Panc1 (cell line): Measurements from ENCODE around the gene DNAAF5. TPM values are rescaled to one million over a fixed set of nuclear protein-coding genes. Genes with fewer than 3 reads are reported as not detected.

Source experiments
- ATAC-seq: fragments of 200-7000 bp; cut with Tn5 transposase; 2 replicates; pipeline ENCODE4 v1.9.1; 2020; ENCODE audit warnings: mild to moderate bottlenecking, moderate library complexity
- BruUV-seq: library from RNA; stranded (reverse); fragments of 400-500 nt; replicated peaks from 2 replicates; lab custom pipeline; 2021; lab: Mats Ljungman, UMichigan
- CTCF ChIA-PET: fragments of 300-600 bp; sonication (Branson Sonifier 250); formaldehyde crosslinking; loops from one replicate; lab custom pipeline; 2022; ENCODE audit warnings: antibody characterized with exemption; lab: Charles Lee
- POLR2A ChIA-PET: fragments of 300-600 bp; sonication (Branson Sonifier 250); formaldehyde crosslinking; loops from one replicate; lab custom pipeline; 2022; ENCODE audit warnings: antibody characterized with exemption; lab: Charles Lee
- DNase-seq: peaks from one replicate; pipeline ENCODE4 v3.0.0-alpha.2; 2010; ENCODE audit warnings: low read depth, low spot score
- H3K27ac ChIP-seq: 2 replicates; pipeline ENCODE4 v1.5.1; 2011; ENCODE audit warnings: mild to moderate bottlenecking, low read length, inconsistent platforms
- H3K27me3 ChIP-seq: fragments of 200-500 bp; sonication (Bioruptor generic); 2 replicates; pipeline ENCODE4 v1.6.0; 2014; ENCODE audit warnings: low read length, inconsistent platforms; ENCODE audit not compliant: control insufficient read depth, insufficient read depth
- H3K36me3 ChIP-seq: fragments of 200-500 bp; sonication (Bioruptor generic); 2 replicates; pipeline ENCODE4 v1.5.1; 2014; ENCODE audit warnings: inconsistent platforms, mild to moderate bottlenecking, low read length, moderate library complexity; ENCODE audit not compliant: control insufficient read depth, insufficient read depth
- H3K4me1 ChIP-seq: 2 replicates; pipeline ENCODE4 v1.5.1; 2011; ENCODE audit warnings: inconsistent platforms, mild to moderate bottlenecking, low read length, moderate library complexity; ENCODE audit not compliant: control insufficient read depth, insufficient read depth
- H3K4me3 ChIP-seq, 2 experiments: 2 replicates each; pipeline ENCODE4 v1.5.1; 2011 to 2012; ENCODE audit warnings: low read depth in 2 of 2, low read length in 2 of 2, mild to moderate bottlenecking in 2 of 2, inconsistent platforms in 1 of 2, moderate library complexity in 1 of 2
- H3K9me3 ChIP-seq: fragments of 200-500 bp; sonication (Bioruptor generic); 2 replicates; pipeline ENCODE4 v1.5.1; 2014; ENCODE audit warnings: low read depth, mild to moderate bottlenecking, inconsistent platforms, low read length, moderate library complexity; ENCODE audit not compliant: control insufficient read depth, insufficient read depth
- POLR2AphosphoS5 ChIP-seq: IDR thresholded peaks from 2 replicates; pipeline ENCODE4 v1.6.1; 2012; ENCODE audit warnings: mild to moderate bottlenecking, low read depth, low read length, moderate library complexity
- SIN3A ChIP-seq: IDR thresholded peaks from 2 replicates; pipeline ENCODE4 v1.6.1; 2012; ENCODE audit warnings: low read depth, mild to moderate bottlenecking, low read length, moderate library complexity, borderline replicate concordance; ENCODE audit not compliant: insufficient read depth
- TCF7L2 ChIP-seq: IDR thresholded peaks from 2 replicates; pipeline ENCODE4 v1.6.1; 2011; ENCODE audit warnings: mild to moderate bottlenecking, low read depth, low read length, inconsistent platforms
- in situ Hi-C: cut with HindIII; loops from 2 replicates; pipeline ENCODE4 v1.10.0; 2016; ENCODE audit warnings: low sequenced_read_pairs, low pct_unique_long_range_greater_than_20kb
- intact Hi-C: fragments of 100-400 bp; cut with micrococcal nuclease; formaldehyde crosslinking; loops from one replicate; pipeline ENCODE4 v1.10.0; 2022; ENCODE audit not compliant: unreplicated experiment
- total RNA-seq: library from RNA; stranded (reverse); gene quantifications from one replicate; pipeline ENCODE4 v1.2.1, GENCODE V29; 2021; ENCODE audit not compliant: unreplicated experiment
- TF ChIP-seq, protein P1 (sequence below), 2 experiments: IDR thresholded peaks; 2 replicates each; pipeline ENCODE4 v1.6.1; 2011 to 2012; ENCODE audit warnings: low read depth in 2 of 2, control low read depth in 1 of 2, low read length in 1 of 2, mild to moderate bottlenecking in 1 of 2, moderate library complexity in 1 of 2; ENCODE audit not compliant: insufficient read depth in 1 of 2
- TF ChIP-seq, protein P2 (sequence below): fragments of 450-650 bp; IDR thresholded peaks from 2 replicates; pipeline ENCODE4 v1.5.1; 2017; ENCODE audit warnings: mild to moderate bottlenecking

DNAAF5 gene
- total RNA-seq, 1 experiment from 2014 or later, result 79.5 TPM

DNA sequence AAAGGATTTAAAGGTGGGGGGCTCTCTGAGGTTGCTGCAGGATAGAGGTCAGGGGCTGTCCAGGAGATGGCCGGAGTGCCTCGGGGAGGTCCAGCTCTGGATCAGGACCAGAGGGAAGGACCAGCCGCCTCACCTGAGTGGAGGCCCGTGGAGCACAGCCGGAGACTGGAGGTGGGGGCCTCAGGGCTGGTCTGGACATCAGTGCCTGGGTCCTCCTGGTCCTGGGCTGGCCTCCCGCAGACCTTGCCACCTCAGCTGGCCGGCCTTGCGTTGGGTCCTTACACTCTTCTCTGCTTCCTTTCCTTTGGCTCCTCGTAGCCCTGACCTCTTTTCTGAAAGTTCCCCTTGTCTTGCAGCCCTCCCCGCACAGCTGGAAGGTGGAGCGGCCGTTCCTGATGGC lies 107.8 kb downstream of the DNAAF5 start:
- no peak for DNase-seq
- ChIA-PET POLR2A (no interaction called here), CTCF (no interaction called here)
- H3K4me3 ChIP-seq, result no peak overlapping the region
- in situ Hi-C loops (no loop called here), intact Hi-C loops (no loop called here)
- H3K9me3 ChIP-seq, result no peaks in the 10 kb centered on the region
- H3K27ac ChIP-seq, result no peak overlapping the region
- peaks cover 30% of the 10 kb centered on the region for H3K4me1 ChIP-seq
- no TSS peak for BruUV-seq
- ATAC-seq, result no peak
- TF ChIP-seq POLR2AphosphoS5, result no peak
- TF ChIP-seq TCF7L2, result no peak
- TF ChIP-seq SIN3A, result no peak
- TF ChIP-seq, protein P1, sequence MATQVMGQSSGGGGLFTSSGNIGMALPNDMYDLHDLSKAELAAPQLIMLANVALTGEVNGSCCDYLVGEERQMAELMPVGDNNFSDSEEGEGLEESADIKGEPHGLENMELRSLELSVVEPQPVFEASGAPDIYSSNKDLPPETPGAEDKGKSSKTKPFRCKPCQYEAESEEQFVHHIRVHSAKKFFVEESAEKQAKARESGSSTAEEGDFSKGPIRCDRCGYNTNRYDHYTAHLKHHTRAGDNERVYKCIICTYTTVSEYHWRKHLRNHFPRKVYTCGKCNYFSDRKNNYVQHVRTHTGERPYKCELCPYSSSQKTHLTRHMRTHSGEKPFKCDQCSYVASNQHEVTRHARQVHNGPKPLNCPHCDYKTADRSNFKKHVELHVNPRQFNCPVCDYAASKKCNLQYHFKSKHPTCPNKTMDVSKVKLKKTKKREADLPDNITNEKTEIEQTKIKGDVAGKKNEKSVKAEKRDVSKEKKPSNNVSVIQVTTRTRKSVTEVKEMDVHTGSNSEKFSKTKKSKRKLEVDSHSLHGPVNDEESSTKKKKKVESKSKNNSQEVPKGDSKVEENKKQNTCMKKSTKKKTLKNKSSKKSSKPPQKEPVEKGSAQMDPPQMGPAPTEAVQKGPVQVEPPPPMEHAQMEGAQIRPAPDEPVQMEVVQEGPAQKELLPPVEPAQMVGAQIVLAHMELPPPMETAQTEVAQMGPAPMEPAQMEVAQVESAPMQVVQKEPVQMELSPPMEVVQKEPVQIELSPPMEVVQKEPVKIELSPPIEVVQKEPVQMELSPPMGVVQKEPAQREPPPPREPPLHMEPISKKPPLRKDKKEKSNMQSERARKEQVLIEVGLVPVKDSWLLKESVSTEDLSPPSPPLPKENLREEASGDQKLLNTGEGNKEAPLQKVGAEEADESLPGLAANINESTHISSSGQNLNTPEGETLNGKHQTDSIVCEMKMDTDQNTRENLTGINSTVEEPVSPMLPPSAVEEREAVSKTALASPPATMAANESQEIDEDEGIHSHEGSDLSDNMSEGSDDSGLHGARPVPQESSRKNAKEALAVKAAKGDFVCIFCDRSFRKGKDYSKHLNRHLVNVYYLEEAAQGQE (IDR thresholded peaks at IDR 0.05; ENCODE audit: insufficient read depth in 1 of 2, low read depth in 2 of 2, low read length in 1 of 2), result no peak
- TF ChIP-seq, protein P2, sequence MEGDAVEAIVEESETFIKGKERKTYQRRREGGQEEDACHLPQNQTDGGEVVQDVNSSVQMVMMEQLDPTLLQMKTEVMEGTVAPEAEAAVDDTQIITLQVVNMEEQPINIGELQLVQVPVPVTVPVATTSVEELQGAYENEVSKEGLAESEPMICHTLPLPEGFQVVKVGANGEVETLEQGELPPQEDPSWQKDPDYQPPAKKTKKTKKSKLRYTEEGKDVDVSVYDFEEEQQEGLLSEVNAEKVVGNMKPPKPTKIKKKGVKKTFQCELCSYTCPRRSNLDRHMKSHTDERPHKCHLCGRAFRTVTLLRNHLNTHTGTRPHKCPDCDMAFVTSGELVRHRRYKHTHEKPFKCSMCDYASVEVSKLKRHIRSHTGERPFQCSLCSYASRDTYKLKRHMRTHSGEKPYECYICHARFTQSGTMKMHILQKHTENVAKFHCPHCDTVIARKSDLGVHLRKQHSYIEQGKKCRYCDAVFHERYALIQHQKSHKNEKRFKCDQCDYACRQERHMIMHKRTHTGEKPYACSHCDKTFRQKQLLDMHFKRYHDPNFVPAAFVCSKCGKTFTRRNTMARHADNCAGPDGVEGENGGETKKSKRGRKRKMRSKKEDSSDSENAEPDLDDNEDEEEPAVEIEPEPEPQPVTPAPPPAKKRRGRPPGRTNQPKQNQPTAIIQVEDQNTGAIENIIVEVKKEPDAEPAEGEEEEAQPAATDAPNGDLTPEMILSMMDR, result no peak
- H3K36me3 ChIP-seq, result no peaks in the 10 kb centered on the region
- no peaks in the 10 kb centered on the region for H3K27me3 ChIP-seq

- Histone ChIP-seq H3K4me1 (peaks cover 29% of the 10 kb centered on the region), H3K36me3 (no peaks in the 10 kb centered on the region), H3K9me3 (no peaks in the 10 kb centered on the region), H3K4me3 (no peak overlapping the region), H3K27ac (no peak overlapping the region), H3K27me3 (no peaks in the 10 kb centered on the region)
- POLR2A ChIA-PET, result no interaction called here
- intact Hi-C loops (no loop called here), in situ Hi-C loops (no loop called here)
- CTCF ChIA-PET, result no interaction called here
- BruUV-seq, result no TSS peak
- TF ChIP-seq, protein P1 (IDR thresholded peaks at IDR 0.05; ENCODE audit: insufficient read depth in 1 of 2, low read depth in 2 of 2, low read length in 1 of 2), result no peak
- TF ChIP-seq, protein P2, result no peak
- TF ChIP-seq SIN3A (no peak), TCF7L2 (no peak), POLR2AphosphoS5 (no peak)
- ATAC-seq (no peak), DNase-seq (no peak)
These were observed 108.5 kb downstream of the DNAAF5 start for GRCh38 chr7:835021-835420.
